ENCODE results near the gene CTSZ. TPM values are rescaled to one million over a fixed set of nuclear protein-coding genes. Genes with fewer than 3 reads are reported as not detected.
A peak's percentile ranks its signal among the peaks of the same experiment; 100 is the strongest.

The CTSZ gene
- total RNA-seq, 1 experiment from 2014 or later, result 19.7 TPM

DNA sequence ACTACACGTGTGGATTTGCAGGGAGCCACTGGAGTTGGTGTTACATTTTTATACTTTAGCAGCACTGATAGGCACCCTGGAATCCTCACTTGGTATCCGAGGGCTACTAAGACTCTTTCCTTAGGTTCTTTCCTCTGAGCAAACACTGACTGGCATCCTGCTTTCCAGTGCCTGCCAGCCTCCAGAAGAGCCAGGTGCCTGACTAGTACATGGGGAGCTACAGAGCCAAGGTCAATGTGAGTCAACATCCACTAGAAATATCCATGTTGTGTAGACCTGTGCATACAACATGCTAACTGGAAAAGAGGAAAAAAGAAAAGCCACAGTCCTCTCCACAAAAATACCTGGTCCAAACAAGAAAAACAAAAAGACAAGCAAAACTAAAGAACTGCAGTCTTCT lies 18.0 kb upstream of the CTSZ start:
- Histone ChIP-seq H3K36me3 (replicated peaks; ENCODE audit: control insufficient read depth, insufficient read depth, low read length) (peaks cover 7% of the 10 kb centered on the region), H3K4me3 (ENCODE audit: insufficient read depth, low read depth, low read length) (no peak overlapping the region), H3K27me3 (ENCODE audit: control insufficient read depth, insufficient read depth, low read length) (peaks cover 29% of the 10 kb centered on the region)
- no peak for DNase-seq

DNA sequence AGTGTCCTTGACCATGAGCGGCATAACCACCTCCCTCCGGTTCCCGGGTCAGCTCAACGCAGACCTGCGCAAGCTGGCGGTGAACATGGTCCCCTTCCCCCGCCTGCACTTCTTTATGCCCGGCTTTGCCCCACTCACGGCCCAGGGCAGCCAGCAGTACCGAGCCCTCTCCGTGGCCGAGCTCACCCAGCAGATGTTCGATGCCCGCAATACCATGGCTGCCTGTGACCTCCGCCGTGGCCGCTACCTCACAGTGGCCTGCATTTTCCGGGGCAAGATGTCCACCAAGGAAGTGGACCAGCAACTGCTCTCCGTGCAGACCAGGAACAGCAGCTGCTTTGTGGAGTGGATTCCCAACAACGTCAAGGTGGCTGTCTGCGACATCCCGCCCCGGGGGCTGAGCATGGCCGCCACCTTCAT lies 17.1 kb upstream of the CTSZ start:
- no peak for DNase-seq
- Histone ChIP-seq H3K27me3 (ENCODE audit: control insufficient read depth, insufficient read depth, low read length) (peaks cover 24% of the 10 kb centered on the region; the same call in 1 of the 2 replicates), H3K4me3 (ENCODE audit: insufficient read depth, low read depth, low read length) (no peak overlapping the region), H3K36me3 (replicated peaks; ENCODE audit: control insufficient read depth, insufficient read depth, low read length) (peaks cover 3% of the 10 kb centered on the region)

DNA sequence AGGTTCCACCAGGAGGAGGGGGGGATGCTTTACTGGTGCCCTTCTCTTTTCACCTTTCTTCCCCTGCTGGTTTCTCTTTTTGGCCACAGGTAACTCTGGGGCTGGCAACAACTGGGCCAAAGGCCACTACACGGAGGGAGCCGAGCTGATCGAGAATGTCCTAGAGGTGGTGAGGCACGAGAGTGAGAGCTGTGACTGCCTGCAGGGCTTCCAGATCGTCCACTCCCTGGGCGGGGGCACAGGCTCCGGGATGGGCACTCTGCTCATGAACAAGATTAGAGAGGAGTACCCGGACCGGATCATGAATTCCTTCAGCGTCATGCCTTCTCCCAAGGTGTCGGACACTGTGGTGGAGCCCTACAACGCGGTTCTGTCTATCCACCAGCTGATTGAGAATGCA lies 16.6 kb upstream of the CTSZ start:
- peak; percentile 30 for DNase-seq
- H3K27me3 ChIP-seq (ENCODE audit: control insufficient read depth, insufficient read depth, low read length), result peaks cover 23% of the 10 kb centered on the region; the same call in 1 of the 2 replicates
- H3K36me3 ChIP-seq (replicated peaks; ENCODE audit: control insufficient read depth, insufficient read depth, low read length), result peaks cover 3% of the 10 kb centered on the region
- no peak overlapping the region for H3K4me3 ChIP-seq (ENCODE audit: insufficient read depth, low read depth, low read length)

DNA sequence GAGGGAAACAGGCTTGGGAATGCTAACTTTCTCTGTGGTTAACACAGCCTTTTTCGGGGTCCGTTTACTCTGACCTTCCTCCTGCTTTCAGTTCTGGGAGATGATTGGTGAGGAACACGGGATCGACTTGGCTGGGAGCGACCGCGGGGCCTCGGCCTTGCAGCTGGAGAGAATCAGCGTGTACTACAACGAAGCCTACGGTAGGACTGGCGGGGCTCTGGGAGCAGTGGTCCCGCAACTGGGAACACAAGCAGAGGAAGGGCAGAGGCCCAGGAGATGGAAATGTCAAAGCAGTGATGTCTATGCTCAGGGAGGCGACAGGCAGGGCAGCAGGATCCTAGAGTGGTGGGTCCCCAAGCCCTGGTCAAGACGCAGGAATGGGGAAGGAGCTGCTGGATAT lies 15.7 kb upstream of the CTSZ start:
- DNase-seq, result peak; percentile 28
- no peak overlapping the region for H3K4me3 ChIP-seq (ENCODE audit: insufficient read depth, low read depth, low read length)
- H3K27me3 ChIP-seq (ENCODE audit: control insufficient read depth, insufficient read depth, low read length), result peaks cover 18% of the 10 kb centered on the region; the same call in 1 of the 2 replicates
- peaks cover 3% of the 10 kb centered on the region; the same call in 1 of the 2 replicates for H3K36me3 ChIP-seq (replicated peaks; ENCODE audit: control insufficient read depth, insufficient read depth, low read length)

DNA sequence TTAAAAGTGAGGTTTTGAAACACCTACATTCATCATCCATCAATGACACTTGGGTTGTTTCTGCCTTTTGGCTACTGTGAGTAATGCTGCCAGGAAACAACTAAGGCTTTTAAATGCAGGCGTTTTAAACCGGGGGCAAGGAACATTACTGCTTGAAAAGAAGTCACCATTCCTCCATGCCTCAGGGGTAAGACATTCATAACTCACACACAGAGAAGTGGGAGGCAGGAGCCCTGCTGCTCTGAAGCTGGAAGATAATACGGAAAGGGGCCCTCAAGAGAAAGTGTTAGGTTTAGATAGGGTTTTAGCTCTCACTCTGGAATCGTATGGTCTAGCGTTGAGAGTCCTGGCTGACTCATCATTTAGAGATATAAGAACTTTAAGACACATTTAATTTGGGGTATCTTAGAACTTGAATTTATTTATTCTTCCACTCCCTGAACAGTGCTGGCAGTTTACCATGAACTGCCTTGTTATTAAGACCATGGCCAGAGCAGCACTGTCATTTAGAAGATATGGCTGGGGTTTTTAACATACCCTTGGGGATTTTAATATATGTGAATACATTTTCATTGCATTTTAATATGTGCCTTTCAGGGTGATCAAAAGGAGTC lies 14.0 kb upstream of the CTSZ start:
- Histone ChIP-seq H3K27me3 (ENCODE audit: control insufficient read depth, insufficient read depth, low read length) (peaks cover 6% of the 10 kb centered on the region; the same call in 1 of the 2 replicates), H3K4me3 (ENCODE audit: insufficient read depth, low read depth, low read length) (no peak overlapping the region), H3K36me3 (replicated peaks; ENCODE audit: control insufficient read depth, insufficient read depth, low read length) (peaks cover 3% of the 10 kb centered on the region; the same call in 1 of the 2 replicates)
- peak; percentile 18 for DNase-seq

DNA sequence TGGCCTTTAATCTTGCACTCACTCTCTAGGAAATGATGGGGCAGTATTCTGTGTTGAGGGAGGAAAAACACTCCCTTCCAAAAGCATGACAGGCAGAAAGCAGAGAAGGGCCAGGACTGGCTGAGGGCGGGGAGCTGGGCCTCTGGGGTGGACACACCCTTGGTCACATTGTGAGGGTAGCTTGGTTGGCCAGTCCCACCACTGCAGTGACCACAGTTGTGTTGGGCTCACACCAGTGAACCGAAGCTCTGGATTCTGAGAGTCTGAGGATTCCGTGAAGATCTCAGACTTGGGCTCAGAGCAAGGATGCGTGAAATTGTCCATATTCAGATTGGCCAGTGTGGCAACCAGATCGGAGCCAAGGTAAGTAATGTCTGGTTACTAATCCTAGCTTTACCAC lies 12.2 kb upstream of the CTSZ start, which contains the start of gene TUBB1:
Gene TUBB1 (plus strand): TSS at position 213 of the 400 bp plus-strand sequence. CDS start 94 bp downstream, at position 307.
- DNase-seq, result no peak
- Histone ChIP-seq H3K4me3 (ENCODE audit: insufficient read depth, low read depth, low read length) (no peak within 1 kb of the TSS), H3K36me3 (replicated peaks; ENCODE audit: control insufficient read depth, insufficient read depth, low read length) (no peaks in the 10 kb centered on the region), H3K27me3 (ENCODE audit: control insufficient read depth, insufficient read depth, low read length) (peaks cover 3% of the 10 kb centered on the region; the same call in 1 of the 2 replicates)

DNA sequence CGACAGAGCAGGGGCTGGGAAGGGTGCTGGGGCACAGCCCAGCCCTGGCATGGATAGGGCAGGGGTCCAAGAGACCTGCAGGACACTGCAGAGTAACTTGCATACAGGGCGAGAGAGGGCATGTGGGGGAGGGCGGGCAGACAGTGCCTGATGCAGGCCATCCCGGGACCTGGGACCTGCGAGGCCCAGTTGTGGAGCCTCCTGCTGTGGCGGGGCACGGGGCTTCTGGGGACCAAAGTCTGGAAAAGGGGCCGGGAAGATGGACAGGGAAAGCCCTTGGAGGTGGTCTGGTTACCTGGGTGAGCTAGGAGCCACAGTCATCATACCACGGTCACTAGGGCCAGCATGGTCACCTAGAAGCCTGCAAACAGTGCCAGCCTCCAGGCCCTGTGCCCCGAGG lies 11.8 kb upstream of the CTSZ start:
- Histone ChIP-seq H3K4me3 (ENCODE audit: insufficient read depth, low read depth, low read length) (no peak overlapping the region), H3K27me3 (ENCODE audit: control insufficient read depth, insufficient read depth, low read length) (peaks cover 3% of the 10 kb centered on the region; the same call in 1 of the 2 replicates), H3K36me3 (replicated peaks; ENCODE audit: control insufficient read depth, insufficient read depth, low read length) (no peaks in the 10 kb centered on the region)
- DNase-seq, result peak; percentile 32

DNA sequence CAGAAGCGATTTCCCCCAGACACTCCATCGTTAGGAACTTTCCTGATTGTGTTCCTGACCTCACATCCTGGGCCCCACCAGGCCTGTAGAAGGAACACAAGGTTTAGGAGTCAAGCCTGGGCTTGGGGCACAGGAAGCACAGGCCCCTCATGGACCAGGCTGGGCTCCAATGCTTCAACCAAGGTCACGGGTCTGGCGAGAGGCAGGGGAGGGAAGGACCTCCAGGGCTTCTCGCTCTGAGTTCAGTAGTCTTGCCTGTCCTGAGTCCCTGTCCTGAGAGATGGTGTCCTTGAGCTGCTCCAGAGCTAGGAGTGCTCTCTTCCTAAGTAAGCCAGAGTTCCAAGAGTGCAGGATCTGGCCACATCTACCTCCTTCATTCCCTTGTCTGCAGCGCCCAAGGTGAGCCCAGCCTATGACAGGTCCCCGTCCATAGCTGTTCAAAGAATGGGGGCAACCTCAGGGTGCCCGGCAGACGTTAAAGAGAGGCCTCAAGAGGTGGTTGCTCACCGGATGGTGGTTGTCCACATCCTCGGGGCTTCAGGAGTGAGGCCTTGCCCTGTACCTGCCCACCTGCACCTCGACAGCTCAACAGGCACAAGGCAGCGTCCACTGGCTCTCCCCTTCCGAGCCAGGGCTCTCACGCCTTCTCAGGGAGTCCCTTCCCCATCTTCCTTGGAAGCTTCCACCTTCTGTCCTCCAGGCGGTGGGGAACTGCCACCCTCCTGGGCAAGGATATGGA lies 10.6 kb upstream of the CTSZ start:
- Histone ChIP-seq H3K4me3 (ENCODE audit: insufficient read depth, low read depth, low read length) (no peak overlapping the region), H3K36me3 (replicated peaks; ENCODE audit: control insufficient read depth, insufficient read depth, low read length) (no peaks in the 10 kb centered on the region), H3K27me3 (ENCODE audit: control insufficient read depth, insufficient read depth, low read length) (peaks cover 2% of the 10 kb centered on the region)
- no peak for DNase-seq

DNA sequence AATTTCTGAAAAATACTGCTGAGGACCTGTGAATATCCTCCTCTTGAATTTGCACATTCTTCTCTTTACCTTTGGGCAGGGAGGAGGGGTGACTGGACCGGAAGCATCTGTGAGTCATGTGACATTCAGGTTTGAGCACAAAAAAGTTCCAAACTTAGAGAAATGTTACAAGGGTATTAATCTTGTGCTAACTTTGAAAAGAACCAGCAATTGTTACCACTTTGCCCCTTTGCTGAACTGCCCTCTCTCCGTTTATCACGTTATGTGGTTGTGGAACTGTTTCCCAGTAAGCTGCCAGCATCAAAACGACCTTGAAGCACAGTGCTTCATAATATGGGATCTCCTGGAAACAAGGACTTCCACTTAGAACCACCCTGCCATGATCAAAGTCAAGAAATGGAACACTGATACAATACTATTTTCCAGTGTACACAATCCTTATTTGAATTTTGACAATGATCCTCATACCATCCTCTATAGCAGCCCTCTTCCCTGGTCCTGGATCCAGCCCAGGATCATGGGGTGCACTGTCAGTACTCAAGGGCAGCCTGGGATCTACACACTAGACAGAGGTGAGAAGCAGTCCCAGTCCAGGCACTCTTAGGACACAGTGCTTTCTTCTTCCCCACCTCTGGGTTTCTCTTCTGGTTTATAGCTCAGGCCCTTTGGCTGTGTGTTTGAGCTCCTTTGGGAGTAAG lies 9.9 kb upstream of the CTSZ start:
- no peak for DNase-seq
- H3K27me3 ChIP-seq (ENCODE audit: control insufficient read depth, insufficient read depth, low read length), result peaks cover 2% of the 10 kb centered on the region

DNA sequence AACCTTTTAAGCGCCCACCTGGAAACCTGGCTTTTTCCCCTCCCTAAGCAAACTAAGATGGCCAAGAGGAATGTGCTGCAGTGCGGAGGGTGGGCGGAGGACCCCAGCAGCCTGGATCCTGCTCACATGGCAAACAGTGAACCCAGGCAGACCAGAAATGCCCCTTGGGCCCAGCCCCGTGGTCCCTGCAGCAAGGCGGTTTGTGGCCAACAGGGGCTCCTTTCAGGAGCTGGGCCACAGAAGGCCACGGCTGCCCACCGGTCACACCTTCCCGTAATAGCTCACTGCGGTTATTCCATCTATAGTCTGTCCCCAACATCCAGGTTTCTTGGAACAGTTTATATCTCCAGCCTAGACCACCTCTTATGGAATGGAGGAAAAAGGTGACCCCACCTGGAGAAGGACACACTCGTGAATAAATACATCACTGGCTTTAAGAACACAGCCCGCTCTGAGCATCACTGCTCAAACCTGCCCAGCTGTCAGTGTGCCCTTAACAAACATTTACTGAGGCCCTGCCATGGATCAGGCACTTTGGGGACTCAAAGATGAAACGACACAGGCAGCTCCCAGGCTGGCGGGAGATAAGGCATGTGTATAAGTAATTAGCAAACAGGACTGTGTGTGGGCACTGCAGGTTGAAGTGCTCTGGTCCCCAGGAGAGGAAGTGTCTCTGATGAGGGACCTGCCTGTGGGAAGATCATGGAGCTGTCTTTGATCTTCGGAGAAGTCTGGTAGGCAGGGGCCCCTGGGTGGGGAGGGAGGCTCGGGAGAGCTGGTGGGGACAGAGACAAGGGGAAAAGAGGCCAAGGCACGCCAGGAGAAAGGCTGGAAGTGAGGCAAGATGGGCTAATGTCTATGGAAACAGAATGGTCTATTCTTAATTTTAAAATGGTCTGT lies 9.0 kb upstream of the CTSZ start:
- H3K27me3 ChIP-seq (ENCODE audit: control insufficient read depth, insufficient read depth, low read length), result peaks cover 2% of the 10 kb centered on the region
- H3K36me3 ChIP-seq (replicated peaks; ENCODE audit: control insufficient read depth, insufficient read depth, low read length), result no peaks in the 10 kb centered on the region
- no peak overlapping the region for H3K4me3 ChIP-seq (ENCODE audit: insufficient read depth, low read depth, low read length)
- peak; percentile 26 for DNase-seq

More for the DNA sequence above, 9.9 kb upstream of the CTSZ start:
- Histone ChIP-seq H3K4me3 (ENCODE audit: insufficient read depth, low read depth, low read length) (no peak overlapping the region), H3K36me3 (replicated peaks; ENCODE audit: control insufficient read depth, insufficient read depth, low read length) (no peaks in the 10 kb centered on the region)

DNA sequence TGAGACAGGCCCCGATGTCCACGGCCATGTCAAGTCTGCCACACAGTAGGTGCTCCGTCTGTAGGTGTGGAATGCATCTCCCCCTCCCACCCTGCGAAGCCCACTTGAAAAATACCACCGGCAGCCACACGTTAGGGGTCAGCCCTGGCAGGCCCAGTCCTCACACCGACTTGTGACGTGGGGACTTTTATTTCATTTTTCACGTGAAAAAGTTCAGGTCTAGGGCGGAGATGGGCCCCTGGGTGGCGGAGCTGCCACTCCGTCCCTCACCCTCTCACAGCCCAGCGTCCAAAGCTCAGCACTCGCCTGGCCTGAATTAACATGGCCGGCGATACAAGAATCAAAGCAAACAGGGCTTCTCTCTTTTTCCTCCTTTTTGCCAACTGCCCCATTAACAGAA lies 8.4 kb upstream of the CTSZ start:
- Histone ChIP-seq H3K4me3 (ENCODE audit: insufficient read depth, low read depth, low read length) (no peak overlapping the region), H3K36me3 (replicated peaks; ENCODE audit: control insufficient read depth, insufficient read depth, low read length) (no peaks in the 10 kb centered on the region), H3K27me3 (ENCODE audit: control insufficient read depth, insufficient read depth, low read length) (peaks cover 2% of the 10 kb centered on the region)
- DNase-seq, result no peak

DNA sequence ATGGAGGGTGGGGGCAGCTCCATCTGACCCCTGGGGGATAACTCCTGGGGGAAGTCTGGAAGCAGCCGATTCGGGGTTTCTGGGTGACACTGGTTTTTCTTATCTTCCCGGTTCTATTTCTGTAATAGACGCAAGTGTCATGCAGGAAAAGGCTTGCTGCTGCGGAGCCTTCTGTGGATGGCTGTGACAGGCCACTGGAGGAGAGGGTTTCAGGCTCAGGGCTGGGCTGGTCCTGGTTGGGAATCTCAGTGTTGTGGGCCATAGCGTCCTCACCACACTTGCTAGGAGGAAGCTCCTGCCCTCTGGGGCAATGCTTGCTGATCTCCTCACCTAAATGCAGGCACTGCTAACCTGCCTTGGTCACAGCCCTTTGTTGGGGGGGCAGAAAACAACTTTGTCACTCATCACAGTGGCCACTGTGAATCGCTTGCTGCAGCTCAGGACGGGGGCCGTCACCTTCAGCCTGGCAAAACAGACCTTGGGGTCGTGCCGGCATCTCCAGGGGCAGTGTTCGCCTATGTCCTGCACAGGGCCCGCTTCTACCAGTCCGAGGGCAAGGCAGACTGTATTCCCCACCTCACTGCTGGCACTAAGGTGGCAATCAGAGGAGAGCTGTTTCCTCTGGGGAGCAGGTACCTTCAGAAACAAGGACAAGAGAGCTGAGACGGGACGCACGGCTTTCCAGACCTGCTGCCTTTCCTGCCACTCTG lies 7.8 kb upstream of the CTSZ start:
- no peaks in the 10 kb centered on the region for H3K36me3 ChIP-seq (replicated peaks; ENCODE audit: control insufficient read depth, insufficient read depth, low read length)
- DNase-seq, result no peak
- H3K27me3 ChIP-seq (ENCODE audit: control insufficient read depth, insufficient read depth, low read length), result peaks cover 2% of the 10 kb centered on the region
- H3K4me3 ChIP-seq (ENCODE audit: insufficient read depth, low read depth, low read length), result no peak overlapping the region

DNA sequence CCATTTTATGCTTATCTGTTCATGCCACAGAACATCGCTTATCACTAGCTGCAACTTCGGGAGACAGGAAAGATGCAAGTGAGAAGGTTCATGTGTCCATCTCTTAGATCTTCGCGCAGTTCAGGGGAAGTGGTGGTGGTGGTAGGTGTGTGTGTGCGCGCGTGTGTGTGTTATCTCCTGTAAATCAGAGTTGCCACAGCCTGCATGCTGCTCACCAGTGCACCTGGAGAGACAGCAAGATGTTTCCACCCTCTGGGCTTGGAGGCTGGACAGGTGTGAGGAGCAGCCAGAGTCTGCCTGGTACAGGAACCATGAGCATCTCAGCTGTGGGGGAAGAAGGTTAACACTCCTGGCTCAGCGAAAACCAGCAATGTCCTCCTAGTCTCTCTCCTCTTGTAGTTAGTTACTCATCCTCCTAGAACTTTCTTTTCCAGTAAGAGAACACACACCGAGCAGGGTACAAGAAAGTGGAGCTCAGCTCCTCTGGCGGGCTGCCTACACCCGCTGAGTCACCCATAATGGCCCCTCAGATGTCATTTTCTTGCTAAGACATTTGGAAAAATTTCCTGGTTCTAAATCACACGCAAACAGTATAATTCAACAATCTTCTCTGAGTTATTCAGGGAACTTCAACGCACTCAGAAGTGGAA lies 7.0 kb upstream of the CTSZ start:
- H3K4me3 ChIP-seq (ENCODE audit: insufficient read depth, low read depth, low read length), result no peak overlapping the region
- H3K36me3 ChIP-seq (replicated peaks; ENCODE audit: control insufficient read depth, insufficient read depth, low read length), result no peaks in the 10 kb centered on the region
- DNase-seq, result no peak
- peaks cover 2% of the 10 kb centered on the region for H3K27me3 ChIP-seq (ENCODE audit: control insufficient read depth, insufficient read depth, low read length)
